ENCODE measurements around the gene XPO1.

Gene XPO1

DNA sequence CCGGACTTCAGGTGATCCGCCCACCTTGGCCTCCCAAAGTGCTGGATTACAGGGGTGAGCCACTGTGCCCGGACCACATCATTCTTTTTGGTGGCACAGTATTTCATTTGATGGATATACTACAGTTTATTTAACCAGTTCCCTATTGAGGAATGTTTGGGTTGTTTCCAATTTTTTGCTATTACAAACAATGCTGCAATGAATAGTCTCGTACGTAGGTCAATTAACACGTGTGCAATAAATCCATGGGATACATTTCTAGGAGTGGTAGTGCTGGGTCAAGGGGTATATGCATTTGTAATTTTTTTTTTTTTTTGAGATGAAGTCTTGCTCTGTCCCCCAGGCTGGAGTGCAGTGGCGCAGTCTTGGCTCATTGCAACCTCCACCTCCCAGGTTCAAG is 28.4 kb upstream of the XPO1 start:
- peaks cover 6% of the 10 kb centered on the region; the same call in 1 of the 2 replicates for H3K27me3 ChIP-seq (ENCODE audit: control insufficient read depth, low read length)
- H3K4me1 ChIP-seq (ENCODE audit: control insufficient read depth, low read length): no peaks in the 10 kb centered on the region
- no peaks in the 10 kb centered on the region for H3F3A ChIP-seq (ENCODE audit: control insufficient read depth, insufficient read depth)
- H3K4me2 ChIP-seq (ENCODE audit: low read length): no peak overlapping the region
- no peaks in the 10 kb centered on the region for H3K79me2 ChIP-seq (ENCODE audit: control insufficient read depth, low read length)
- H3K27ac ChIP-seq (ENCODE audit: low read depth, low read length): no peak overlapping the region
- no peaks in the 10 kb centered on the region for H3K9me3 ChIP-seq (ENCODE audit: control insufficient read depth, insufficient read depth, low read length)
- H4K20me1 ChIP-seq (ENCODE audit: control insufficient read depth, insufficient read depth, low read depth, low read length): no peaks in the 10 kb centered on the region
- TF ChIP-seq EZH2phosphoT487 (IDR thresholded peaks at IDR 0.05; ENCODE audit: borderline replicate concordance, low read length) (no peak), CTCF (IDR thresholded peaks at IDR 0.05; ENCODE audit: low read depth, low read length, poor library complexity, severe bottlenecking) (no peak)
- H3K4me3 ChIP-seq (ENCODE audit: low read length): no peak overlapping the region
- no peaks in the 10 kb centered on the region for H3K36me3 ChIP-seq (ENCODE audit: control insufficient read depth, low read length)
- H3K9me2 ChIP-seq (replicated peaks; ENCODE audit: control insufficient read depth, low read length): no peaks in the 10 kb centered on the region

GRCh38 chr2:61562615-61563014 is 24.5 kb upstream of the XPO1 start:
- H3K4me3 ChIP-seq (ENCODE audit: low read length): no peak overlapping the region
- TF ChIP-seq EZH2phosphoT487 (IDR thresholded peaks at IDR 0.05; ENCODE audit: borderline replicate concordance, low read length): no peak
- no peak for TF ChIP-seq CTCF (IDR thresholded peaks at IDR 0.05; ENCODE audit: low read depth, low read length, poor library complexity, severe bottlenecking)
- no peak overlapping the region for H3K4me2 ChIP-seq (ENCODE audit: low read length)
- H3K27me3 ChIP-seq (ENCODE audit: control insufficient read depth, low read length): peaks cover 6% of the 10 kb centered on the region; the same call in 1 of the 2 replicates
- H3K36me3 ChIP-seq (ENCODE audit: control insufficient read depth, low read length): no peaks in the 10 kb centered on the region
- H3K79me2 ChIP-seq (ENCODE audit: control insufficient read depth, low read length): no peaks in the 10 kb centered on the region
- H3F3A ChIP-seq (ENCODE audit: control insufficient read depth, insufficient read depth): no peaks in the 10 kb centered on the region
- H4K20me1 ChIP-seq (ENCODE audit: control insufficient read depth, insufficient read depth, low read depth, low read length): no peaks in the 10 kb centered on the region
- no peaks in the 10 kb centered on the region for H3K9me3 ChIP-seq (ENCODE audit: control insufficient read depth, insufficient read depth, low read length)
- H3K9me2 ChIP-seq (replicated peaks; ENCODE audit: control insufficient read depth, low read length): no peaks in the 10 kb centered on the region
- no peak overlapping the region for H3K27ac ChIP-seq (ENCODE audit: low read depth, low read length)
- H3K4me1 ChIP-seq (ENCODE audit: control insufficient read depth, low read length): no peaks in the 10 kb centered on the region

GRCh38 chr2:61558160-61558559 is 20.0 kb upstream of the XPO1 start:
- Histone ChIP-seq H3K27me3 (ENCODE audit: control insufficient read depth, low read length) (peaks cover 6% of the 10 kb centered on the region; the same call in 1 of the 2 replicates), H3K4me3 (ENCODE audit: low read length) (no peak overlapping the region), H3K9me2 (replicated peaks; ENCODE audit: control insufficient read depth, low read length) (no peaks in the 10 kb centered on the region), H4K20me1 (ENCODE audit: control insufficient read depth, insufficient read depth, low read depth, low read length) (no peaks in the 10 kb centered on the region), H3K9me3 (ENCODE audit: control insufficient read depth, insufficient read depth, low read length) (no peaks in the 10 kb centered on the region), H3F3A (ENCODE audit: control insufficient read depth, insufficient read depth) (no peaks in the 10 kb centered on the region), H3K79me2 (ENCODE audit: control insufficient read depth, low read length) (no peaks in the 10 kb centered on the region), H3K36me3 (ENCODE audit: control insufficient read depth, low read length) (no peaks in the 10 kb centered on the region), H3K4me2 (ENCODE audit: low read length) (no peak overlapping the region), H3K27ac (ENCODE audit: low read depth, low read length) (no peak overlapping the region), H3K4me1 (ENCODE audit: control insufficient read depth, low read length) (peaks cover 6% of the 10 kb centered on the region)
- TF ChIP-seq EZH2phosphoT487 (IDR thresholded peaks at IDR 0.05; ENCODE audit: borderline replicate concordance, low read length) (no peak), CTCF (IDR thresholded peaks at IDR 0.05; ENCODE audit: low read depth, low read length, poor library complexity, severe bottlenecking) (no peak)
